Measurements from ENCODE around the gene CCDC174. TPM values are rescaled to one million over a fixed set of nuclear protein-coding genes. Genes with fewer than 3 reads are reported as not detected.

CCDC174 gene
- total and polyA plus RNA-seq, 2 of the 4 experiments (the other 2 are of a cell fraction): 5.9 to 9.6 TPM

- Histone ChIP-seq H3K79me1 (ENCODE audit: low read depth in 1 of 2, low read length in 2 of 2) (no peaks in the 10 kb centered on the region), H3K36me3 (ENCODE audit: control insufficient read depth, insufficient read depth, low read length) (no peaks in the 10 kb centered on the region), H2BK20ac (ENCODE audit: low read depth, low read length) (no peak overlapping the region), H2BK120ac (ENCODE audit: low read depth, low read length) (no peak overlapping the region), H2BK5ac (ENCODE audit: low read depth, low read length, poor library complexity, severe bottlenecking) (no peak overlapping the region), H3K14ac (replicated peaks; ENCODE audit: low read depth, low read length) (no peak overlapping the region), H3K4me2 (ENCODE audit: low read depth, low read length) (no peak overlapping the region), H3K9me1 (ENCODE audit: insufficient read depth, low read length) (no peaks in the 10 kb centered on the region), H3K18ac (ENCODE audit: low read depth, low read length) (no peak overlapping the region), H4K20me1 (ENCODE audit: insufficient read depth, low read length) (no peaks in the 10 kb centered on the region), H3K23ac (ENCODE audit: low read depth, low read length) (no peak overlapping the region), H4K8ac (ENCODE audit: low read depth in 2 of 2, low read length in 2 of 2) (no peak overlapping the region), H3K27me3 (ENCODE audit: control insufficient read depth, insufficient read depth, low read length) (peaks cover 4% of the 10 kb centered on the region), H3K27ac (ENCODE audit: insufficient read depth, low read length) (no peak overlapping the region), H3K4me1 (ENCODE audit: control insufficient read depth, insufficient read depth, low read length) (no peaks in the 10 kb centered on the region), H2BK15ac (ENCODE audit: low read depth, low read length) (no peak overlapping the region), H3K9me3 (ENCODE audit: control insufficient read depth, insufficient read depth, low read length) (no peaks in the 10 kb centered on the region), H3K4me3 (ENCODE audit: insufficient read depth, low read depth, low read length) (no peak overlapping the region), H4K91ac (ENCODE audit: insufficient read depth, low read depth, low read length) (no peak overlapping the region), H3K56ac (ENCODE audit: extremely low read depth, insufficient read depth, low read length) (no peak overlapping the region), H2AFZ (replicated peaks; ENCODE audit: low read length, poor library complexity) (no peak overlapping the region), H2AK9ac (replicated peaks; ENCODE audit: low read depth, low read length, poor library complexity) (no peak overlapping the region), H3K9ac (ENCODE audit: low read depth, low read length) (no peak overlapping the region), H4K5ac (ENCODE audit: low read depth, low read length) (no peak overlapping the region), H3K4ac (ENCODE audit: low read depth, low read length) (no peak overlapping the region), H2AK5ac (ENCODE audit: low read depth, low read length) (no peak overlapping the region)
- no peak for ATAC-seq (ENCODE audit: low read depth)
- in situ Hi-C loops (cut with MboI; ENCODE audit: low sequenced_read_pairs) (no loop called here), dilution Hi-C loops (cut with HindIII; ENCODE audit: low sequenced_read_pairs, unreplicated experiment) (no loop called here), intact Hi-C loops (cut with micrococcal nuclease) (no loop called here)
- CTCF ChIA-PET: no interaction called here
- no peak for TF ChIP-seq RFX5 (IDR thresholded peaks at IDR 0.05; ENCODE audit: low read depth, low read length)
- TF ChIP-seq MXI1 (IDR thresholded peaks at IDR 0.05; ENCODE audit: borderline replicate concordance, low read depth, low read length): no peak
- TF ChIP-seq CTCF (conservative IDR thresholded peaks at IDR 0.05; ENCODE audit: low read depth, low read length): no peak
- no peak for TF ChIP-seq RCOR1 (IDR thresholded peaks at IDR 0.05; ENCODE audit: insufficient replicate concordance, low read length)
- no peak for TF ChIP-seq USF2 (IDR thresholded peaks at IDR 0.05; ENCODE audit: low read depth, low read length)
- no peak for TF ChIP-seq MAZ (IDR thresholded peaks at IDR 0.05; ENCODE audit: borderline replicate concordance, low read depth, low read length)
- TF ChIP-seq ELK1 (IDR thresholded peaks at IDR 0.05; ENCODE audit: borderline replicate concordance, low read depth, low read length): no peak
- TF ChIP-seq CEBPB (IDR thresholded peaks at IDR 0.05; ENCODE audit: low read depth, low read length): no peak
- no peak for TF ChIP-seq CHD1 (IDR thresholded peaks at IDR 0.05; ENCODE audit: low read depth, low read length)
- TF ChIP-seq FOS (IDR thresholded peaks at IDR 0.05; ENCODE audit: low read depth, low read length): no peak
- no peak for TF ChIP-seq BHLHE40 (IDR thresholded peaks at IDR 0.05; ENCODE audit: low read depth, low read length)
- TF ChIP-seq MAFK (IDR thresholded peaks at IDR 0.05; ENCODE audit: low read depth, low read length): no peak
- TF ChIP-seq POLR2A (IDR thresholded peaks at IDR 0.05; ENCODE audit: low read depth, low read length): no peak
- no peak for TF ChIP-seq NFE2L2 (IDR thresholded peaks at IDR 0.05; ENCODE audit: low read depth, low read length)
- no peak for TF ChIP-seq SMC3 (IDR thresholded peaks at IDR 0.05; ENCODE audit: low read depth, low read length)
- no peak for TF ChIP-seq RAD21 (IDR thresholded peaks at IDR 0.05; ENCODE audit: low read length)
- BruUV-seq (replicated peaks): no TSS peak
- no peak for DNase-seq
- no CpG with 5 or more reads among the region's 9 CpGs for WGBS, 2 experiments (ENCODE audit: extremely low coverage in 2 of 2, insufficient read length in 1 of 2)
- POLR2A ChIA-PET (ENCODE audit: unreplicated experiment): no interaction called here
Observed at GRCh38 chr3:14703128-14703750, 51.7 kb downstream of the CCDC174 start.

Measured in IMR-90 (cell line).